ENCODE results near the gene OS9.

Gene OS9

DNA sequence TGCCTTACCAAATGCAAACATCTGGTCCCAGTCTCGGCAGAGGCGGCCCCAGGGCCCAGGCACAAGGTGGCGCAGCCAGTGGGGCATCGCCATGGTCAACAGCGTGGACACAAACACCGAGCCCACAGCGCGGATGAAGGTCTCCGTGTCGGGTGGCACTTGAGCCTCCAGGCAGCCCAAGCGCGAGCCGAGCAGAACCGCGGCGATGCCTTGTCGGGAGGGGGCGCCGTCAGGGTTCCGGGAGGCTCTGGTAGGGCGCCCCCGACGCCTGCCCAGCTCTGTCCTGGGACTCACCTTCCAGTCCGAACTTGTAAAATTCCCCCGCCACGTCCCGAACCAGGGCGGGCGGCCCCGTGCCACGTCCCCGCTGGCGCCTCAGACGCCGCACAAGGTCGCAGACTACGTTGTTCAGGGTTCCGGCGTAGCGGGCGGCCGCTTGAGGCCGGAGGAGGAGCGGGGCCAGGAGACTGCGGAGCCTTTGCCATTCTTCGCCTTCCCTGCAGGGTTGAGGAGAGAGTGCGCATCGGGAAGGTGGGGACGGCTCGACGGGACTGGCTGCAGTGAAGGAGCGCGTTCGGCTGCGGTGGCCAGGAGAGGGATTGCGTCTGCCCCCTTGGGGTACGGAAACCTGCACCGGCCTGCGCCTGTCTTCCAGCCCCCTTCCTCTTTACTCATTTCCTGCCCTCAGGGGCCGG, 71.2 kb downstream of the OS9 start:
- DNase-seq: no peak
- Histone ChIP-seq H3K9me3 (ENCODE audit: insufficient read depth, low read length, severe bottlenecking) (no peaks in the 10 kb centered on the region), H3K9ac (ENCODE audit: low read depth, low read length) (no peak overlapping the region), H3K4me3 (ENCODE audit: low read depth in 1 of 2, low read length in 2 of 2) (no peak overlapping the region), H4K20me1 (ENCODE audit: insufficient read depth, low read length) (peaks cover 8% of the 10 kb centered on the region; the same call in 1 of the 2 replicates), H3K36me3 (ENCODE audit: insufficient read depth, low read length) (peaks cover 28% of the 10 kb centered on the region), H3K27ac (ENCODE audit: low read length) (no peak overlapping the region), H3K79me2 (ENCODE audit: insufficient read depth, low read length) (no peaks in the 10 kb centered on the region), H3K4me1 (ENCODE audit: insufficient read depth, low read length) (no peaks in the 10 kb centered on the region), H3K27me3 (ENCODE audit: insufficient read depth, low read length, poor library complexity) (no peaks in the 10 kb centered on the region), H3K4me2 (ENCODE audit: insufficient read depth, low read length) (no peak overlapping the region), H2AFZ (ENCODE audit: low read depth, low read length) (no peak overlapping the region)
- no peak for TF ChIP-seq EZH2 (IDR thresholded peaks at IDR 0.05; ENCODE audit: borderline replicate concordance, low read depth, low read length, severe bottlenecking)
- no peak for TF ChIP-seq CTCF (IDR thresholded peaks at IDR 0.05; ENCODE audit: borderline replicate concordance, extremely low read depth, low read length, poor library complexity, severe bottlenecking)
- no peak for ATAC-seq (ENCODE audit: insufficient read depth, low read depth)

DNA sequence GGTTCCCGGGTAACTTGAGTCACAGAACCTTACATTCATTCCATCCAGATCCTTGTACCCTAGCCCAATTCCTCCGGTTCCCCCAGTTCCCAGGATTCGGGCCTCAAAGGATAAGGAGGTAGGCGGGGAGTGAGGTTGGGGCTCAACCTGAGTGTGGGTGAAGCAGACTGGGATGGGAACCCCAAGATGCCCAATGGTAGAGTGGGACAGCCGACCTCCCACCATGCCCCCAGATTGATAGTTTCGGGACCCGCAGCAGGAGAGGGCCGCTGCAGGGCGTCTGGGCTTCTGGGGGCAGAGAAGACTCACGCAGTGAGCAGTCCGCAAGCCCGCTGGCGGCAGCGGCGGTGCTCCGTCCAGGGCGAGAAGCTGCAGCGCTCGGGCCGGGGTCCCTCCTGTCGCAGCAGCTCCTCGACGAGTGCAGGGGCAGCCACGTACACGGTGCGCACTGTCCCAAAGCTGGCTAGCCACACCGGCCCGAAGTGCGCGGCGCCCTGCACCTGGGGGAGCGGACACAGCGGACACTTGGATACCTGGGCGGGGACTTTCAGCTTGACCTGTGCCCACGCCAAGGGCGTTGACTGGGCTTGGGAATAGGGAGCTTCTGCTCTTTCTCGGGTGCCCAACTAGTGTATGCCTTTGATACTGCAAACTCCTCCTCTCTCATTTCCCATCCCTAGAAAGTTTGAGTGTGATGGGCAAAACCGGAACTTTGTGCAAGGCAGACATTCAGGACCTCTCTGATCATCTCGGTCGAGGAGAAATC, 71.9 kb downstream of the OS9 start:
- H2AFZ ChIP-seq (ENCODE audit: low read depth, low read length): no peak overlapping the region
- peaks cover 6% of the 10 kb centered on the region for H3K4me1 ChIP-seq (ENCODE audit: insufficient read depth, low read length)
- no peak for TF ChIP-seq EZH2 (IDR thresholded peaks at IDR 0.05; ENCODE audit: borderline replicate concordance, low read depth, low read length, severe bottlenecking)
- TF ChIP-seq CTCF (IDR thresholded peaks at IDR 0.05; ENCODE audit: borderline replicate concordance, extremely low read depth, low read length, poor library complexity, severe bottlenecking): no peak
- H3K4me2 ChIP-seq (ENCODE audit: insufficient read depth, low read length): no peak overlapping the region
- no peak overlapping the region for H3K9ac ChIP-seq (ENCODE audit: low read depth, low read length)
- no peak overlapping the region for H3K27ac ChIP-seq (ENCODE audit: low read length)
- no peaks in the 10 kb centered on the region for H3K27me3 ChIP-seq (ENCODE audit: insufficient read depth, low read length, poor library complexity)
- H3K79me2 ChIP-seq (ENCODE audit: insufficient read depth, low read length): peaks cover 3% of the 10 kb centered on the region; the same call in 1 of the 2 replicates
- H3K4me3 ChIP-seq (ENCODE audit: low read depth in 1 of 2, low read length in 2 of 2): no peak overlapping the region
- peaks cover 28% of the 10 kb centered on the region for H3K36me3 ChIP-seq (ENCODE audit: insufficient read depth, low read length)
- no peak for ATAC-seq (ENCODE audit: insufficient read depth, low read depth)
- no peak for DNase-seq
- H3K9me3 ChIP-seq (ENCODE audit: insufficient read depth, low read length, severe bottlenecking): no peaks in the 10 kb centered on the region
- peaks cover under 1% of the 10 kb centered on the region; the same call in 1 of the 2 replicates for H4K20me1 ChIP-seq (ENCODE audit: insufficient read depth, low read length)

- H3K27ac ChIP-seq (ENCODE audit: low read length): no peak within 1 kb of the TSS
- peaks cover 10% of the 10 kb centered on the region for H3K79me2 ChIP-seq (ENCODE audit: insufficient read depth, low read length)
- ATAC-seq (ENCODE audit: insufficient read depth, low read depth) (no peak), DNase-seq (no peak)
- no peaks in the 10 kb centered on the region for H3K9me3 ChIP-seq (ENCODE audit: insufficient read depth, low read length, severe bottlenecking)
- H3K4me1 ChIP-seq (ENCODE audit: insufficient read depth, low read length): peaks cover 12% of the 10 kb centered on the region
- no peak within 1 kb of the TSS for H2AFZ ChIP-seq (ENCODE audit: low read depth, low read length)
- no peak for TF ChIP-seq EZH2 (IDR thresholded peaks at IDR 0.05; ENCODE audit: borderline replicate concordance, low read depth, low read length, severe bottlenecking)
- TF ChIP-seq CTCF (IDR thresholded peaks at IDR 0.05; ENCODE audit: borderline replicate concordance, extremely low read depth, low read length, poor library complexity, severe bottlenecking): no peak
- H3K9ac ChIP-seq (ENCODE audit: low read depth, low read length): peak within 1 kb of the TSS; percentile 6; the same call in 1 of the 2 replicates
- no peaks in the 10 kb centered on the region for H3K27me3 ChIP-seq (ENCODE audit: insufficient read depth, low read length, poor library complexity)
- H3K4me2 ChIP-seq (ENCODE audit: insufficient read depth, low read length): no peak within 1 kb of the TSS
- no peak within 1 kb of the TSS for H3K4me3 ChIP-seq (ENCODE audit: low read depth in 1 of 2, low read length in 2 of 2)
- H4K20me1 ChIP-seq (ENCODE audit: insufficient read depth, low read length): no peaks in the 10 kb centered on the region
- H3K36me3 ChIP-seq (ENCODE audit: insufficient read depth, low read length): peaks cover 29% of the 10 kb centered on the region
Measured at GRCh38 chr12:57766464-57767304, 72.8 kb downstream of the OS9 start, which contains the start of gene CYP27B1. Gene CYP27B1, minus strand, starts transcription at chr12:57767078. Its CDS starts 37 bp downstream, at chr12:57767041.

All from DND-41 (cell line).